NCI-H1436 (cell line): ENCODE data around the gene ROR1.

Source experiments
- DNase-seq: peaks from one replicate; lab custom pipeline; 2025; lab: John Stamatoyannopoulos, UW

The ROR1 gene

DNA sequence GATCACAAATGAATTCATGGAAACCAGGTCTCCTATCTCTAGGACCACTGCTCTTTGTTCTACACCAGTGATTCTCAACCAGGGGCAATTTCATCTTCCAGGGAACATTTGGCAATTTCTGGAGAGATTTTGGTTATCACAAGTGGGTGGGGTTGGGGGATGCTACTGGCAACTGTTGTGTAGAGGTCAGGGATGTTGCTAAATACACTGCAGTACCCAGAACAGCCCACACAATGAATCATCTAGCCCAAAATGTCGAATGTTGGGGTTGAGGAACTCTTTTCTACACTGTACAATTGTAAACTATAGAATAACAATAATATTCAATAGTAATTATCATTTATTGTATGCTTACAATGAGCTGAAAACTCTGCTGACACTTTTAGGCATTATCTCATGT is 373.9 kb downstream of the ROR1 start:
- DNase-seq = no peak

DNA sequence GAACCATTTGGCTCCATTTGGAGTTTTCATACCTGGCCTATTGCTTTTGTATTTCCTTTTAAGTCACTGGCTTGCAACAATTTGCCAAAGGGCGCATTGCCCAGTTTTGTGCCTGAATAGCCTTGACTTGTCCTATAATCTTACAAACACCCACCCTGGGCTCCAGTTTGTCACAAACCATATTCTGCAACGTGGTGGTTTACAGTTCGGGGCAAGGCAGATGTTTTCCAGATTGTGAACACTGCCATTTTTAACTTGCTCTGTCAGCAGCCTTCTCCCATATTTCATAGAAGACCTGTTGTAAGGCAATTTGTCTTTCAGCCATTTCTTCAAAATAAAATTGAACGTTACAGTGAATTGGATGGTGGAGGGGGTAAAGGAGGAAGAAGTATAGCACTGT is 376.4 kb downstream of the ROR1 start:
- DNase-seq = no peak

DNA sequence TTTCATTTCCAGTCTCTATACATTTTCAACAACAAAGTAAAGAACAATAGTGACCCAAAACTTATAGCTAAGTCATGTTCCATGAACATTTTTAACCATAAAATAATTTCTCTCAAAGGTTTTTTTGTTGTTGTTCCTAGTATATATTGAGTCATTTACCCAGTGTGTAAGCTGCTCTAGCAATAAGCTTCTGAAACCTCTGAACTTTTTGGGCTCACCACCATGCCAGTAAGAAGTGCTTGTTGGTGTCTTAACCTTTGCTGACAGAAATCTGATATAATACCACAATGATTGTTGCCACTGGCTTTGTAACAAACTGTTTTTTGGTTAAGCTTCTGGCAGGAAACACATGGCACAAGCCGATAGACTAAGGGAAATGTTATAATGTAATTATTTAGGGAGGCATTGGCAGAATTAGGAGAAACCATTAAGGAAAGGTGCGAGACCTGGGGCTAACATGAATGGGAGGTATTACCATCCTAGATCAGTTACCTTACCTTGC is 377.0 kb downstream of the ROR1 start:
- DNase-seq = no peak

DNA sequence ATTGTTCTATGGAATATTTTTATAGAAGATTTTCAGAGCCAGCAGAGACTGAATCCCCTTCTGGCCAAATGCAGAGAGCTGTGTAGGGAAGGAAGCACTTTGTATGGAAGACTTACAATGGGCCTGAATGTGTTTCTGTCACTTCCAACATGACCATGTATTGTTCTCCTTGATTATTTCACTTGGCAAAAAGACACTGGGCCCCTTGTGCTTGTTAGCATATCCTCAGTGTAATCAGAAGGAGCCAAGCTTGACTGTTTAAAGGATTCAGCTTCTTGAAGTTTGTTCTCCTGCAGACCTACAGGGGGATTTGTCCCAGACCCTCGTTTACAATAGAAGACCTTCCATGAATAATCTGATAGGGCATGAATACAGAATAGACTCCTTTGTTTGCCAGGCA is 381.5 kb downstream of the ROR1 start:
- no peak for DNase-seq

DNA sequence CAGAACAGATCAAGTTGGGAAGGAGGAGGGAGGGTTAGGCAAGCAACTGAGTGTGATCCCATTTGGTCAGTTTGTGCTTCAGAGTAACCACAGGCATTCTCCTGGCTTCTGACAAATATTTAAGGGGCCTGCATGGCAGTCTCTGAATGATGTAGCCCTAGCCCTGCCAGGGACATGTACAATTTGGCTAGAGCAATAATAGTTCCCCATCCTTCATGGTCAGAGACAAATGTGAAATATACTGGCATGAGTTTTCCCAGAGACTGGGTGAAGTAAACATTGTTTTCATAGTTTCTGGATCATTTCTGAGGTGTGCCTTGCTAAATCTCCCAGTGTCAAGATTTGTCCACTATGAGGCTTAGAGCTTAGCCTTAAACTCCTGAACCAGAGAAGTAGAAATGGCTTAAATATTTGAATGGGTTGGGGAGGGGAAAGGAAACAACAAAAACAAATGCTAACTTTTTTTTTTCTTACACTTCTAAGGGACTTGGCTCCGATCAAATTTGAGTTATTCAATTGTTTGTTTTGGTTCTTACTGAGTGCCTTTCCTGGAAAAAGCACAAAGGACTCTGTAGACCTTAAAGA is 387.6 kb downstream of the ROR1 start:
- DNase-seq = no peak

DNA sequence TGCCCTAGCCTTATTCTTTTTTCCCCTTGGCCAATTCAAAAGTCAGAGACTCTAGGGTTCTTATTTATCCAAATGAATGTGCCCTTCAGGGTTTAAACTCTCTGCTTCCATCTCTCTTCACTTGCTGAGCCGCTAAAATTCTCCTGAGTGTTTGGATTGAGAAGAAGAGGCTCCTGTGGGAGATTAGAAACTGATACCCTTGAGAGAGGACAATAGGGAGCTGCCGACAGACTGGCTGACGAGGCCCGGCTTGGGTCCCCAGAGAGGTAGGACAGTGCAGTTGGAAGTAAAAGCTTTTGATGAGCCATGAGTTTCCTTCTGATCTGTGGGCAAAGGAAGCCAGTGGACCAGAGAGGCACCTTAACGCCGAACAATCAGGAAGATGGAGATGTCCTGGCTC is 388.3 kb downstream of the ROR1 start:
- DNase-seq = no peak

DNA sequence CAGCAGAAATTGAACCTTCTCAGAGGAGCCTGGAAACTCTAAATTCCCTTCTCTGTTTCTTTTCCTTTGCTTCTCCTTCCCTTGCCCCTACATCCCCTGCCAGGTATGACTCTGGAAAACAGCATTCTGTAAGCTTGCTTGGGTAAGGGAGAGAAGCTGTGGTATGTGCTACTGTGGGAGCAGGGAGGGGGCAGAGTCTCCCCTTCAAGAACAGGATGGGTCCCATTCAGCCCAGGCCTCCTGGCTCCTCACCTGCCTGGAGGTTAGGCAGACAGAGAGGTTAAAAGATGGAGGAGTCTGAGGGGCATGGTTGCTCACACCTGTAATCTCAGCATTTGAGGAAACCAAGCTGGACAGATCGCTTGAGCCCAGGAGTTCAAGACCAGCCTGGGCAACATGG is 389.0 kb downstream of the ROR1 start:
- no peak for DNase-seq

DNA sequence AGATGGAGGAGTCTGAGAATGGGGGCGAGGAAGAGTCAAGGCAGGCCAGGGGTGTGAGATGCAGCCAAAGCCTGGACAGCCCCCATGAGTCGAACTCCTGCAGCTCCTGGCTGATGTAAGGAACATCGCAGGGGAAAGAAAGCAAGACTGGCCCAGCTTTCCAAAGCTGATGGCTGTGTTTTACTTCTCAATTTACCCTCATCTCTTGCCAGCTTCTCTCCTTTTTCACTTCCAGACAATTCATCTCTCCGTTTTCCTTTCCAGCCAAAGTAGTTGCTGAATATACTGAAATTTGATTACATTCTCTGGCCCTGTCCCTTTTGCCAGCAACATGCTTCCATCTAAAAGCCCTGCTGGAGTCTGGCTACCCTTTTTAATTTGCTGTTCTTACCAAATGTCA is 389.6 kb downstream of the ROR1 start:
- DNase-seq = no peak

DNA sequence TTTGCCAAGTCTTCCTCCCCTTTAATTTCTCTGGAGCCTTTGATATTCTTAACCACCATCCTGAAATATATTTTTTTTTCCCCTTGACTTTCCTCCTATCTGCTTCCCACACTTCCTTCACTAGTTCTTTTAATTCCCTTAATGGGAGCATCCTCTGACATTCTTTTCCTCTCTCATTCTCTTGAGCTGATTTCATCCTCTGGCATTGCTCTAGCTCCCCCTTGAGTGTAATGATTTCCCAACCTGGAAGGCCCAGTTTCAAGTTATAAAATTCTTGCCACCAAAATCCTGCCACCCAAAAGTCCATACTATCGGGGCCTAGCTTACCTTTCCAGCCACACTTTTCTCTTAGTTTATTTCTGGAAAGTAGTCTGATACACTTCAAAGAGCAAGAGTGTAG is 390.2 kb downstream of the ROR1 start:
- no peak for DNase-seq

DNA sequence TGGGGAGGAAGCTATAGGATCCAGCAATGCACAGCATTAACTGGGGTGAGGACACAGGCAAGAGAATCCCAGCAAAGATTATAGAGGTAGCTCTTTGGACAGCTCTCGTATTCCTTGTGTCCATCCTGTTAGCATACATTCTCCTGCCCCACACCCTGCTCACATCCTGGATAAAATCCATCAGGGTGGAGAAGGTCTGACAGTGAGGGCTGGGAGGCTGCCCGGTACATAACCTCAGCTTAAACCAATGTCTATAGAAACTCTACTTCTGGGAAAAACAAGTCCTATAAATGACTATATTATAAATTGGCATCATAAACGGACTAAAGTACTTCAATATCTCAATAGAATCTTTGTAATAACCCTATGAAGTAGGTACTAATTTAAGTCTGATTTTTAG is 392.8 kb downstream of the ROR1 start:
- no peak for DNase-seq

DNA sequence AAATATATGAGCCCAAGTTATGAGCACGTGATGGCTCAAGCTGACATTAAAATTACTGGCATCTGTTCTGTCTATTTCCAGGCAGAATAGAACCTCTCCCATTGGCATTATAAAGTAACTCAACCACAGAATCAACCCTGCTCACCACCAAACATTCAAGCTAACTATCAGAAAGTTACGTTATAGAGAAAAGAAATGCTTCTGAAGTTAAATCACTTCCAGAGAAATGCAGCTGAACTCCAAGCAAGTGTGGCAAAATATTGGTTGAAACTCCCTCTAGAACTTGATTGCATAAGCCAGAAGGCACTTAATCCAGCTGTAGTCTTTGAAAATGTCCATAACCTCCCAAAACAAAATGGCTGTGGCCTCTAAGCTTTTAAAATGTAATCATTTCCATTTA is 393.4 kb downstream of the ROR1 start:
- DNase-seq = no peak

DNA sequence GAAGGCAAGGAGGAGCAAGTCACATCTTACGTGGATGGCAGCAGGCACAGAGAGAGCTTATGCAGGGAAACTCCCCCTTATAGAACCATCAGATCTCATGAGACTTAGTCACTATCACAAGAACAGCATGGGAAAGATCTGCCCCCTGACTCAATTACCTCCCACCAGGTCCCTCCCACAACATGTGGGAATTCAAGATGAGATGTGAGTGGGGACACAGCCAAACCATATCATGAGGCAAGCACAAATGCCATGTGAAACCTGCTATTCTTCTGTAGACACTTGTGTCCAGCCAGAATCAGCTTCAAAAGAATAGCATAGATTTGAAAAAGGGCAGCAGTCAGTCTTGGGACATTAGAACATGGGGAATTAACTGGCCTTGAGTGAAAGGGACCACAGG is 397.4 kb downstream of the ROR1 start:
- DNase-seq = no peak

DNA sequence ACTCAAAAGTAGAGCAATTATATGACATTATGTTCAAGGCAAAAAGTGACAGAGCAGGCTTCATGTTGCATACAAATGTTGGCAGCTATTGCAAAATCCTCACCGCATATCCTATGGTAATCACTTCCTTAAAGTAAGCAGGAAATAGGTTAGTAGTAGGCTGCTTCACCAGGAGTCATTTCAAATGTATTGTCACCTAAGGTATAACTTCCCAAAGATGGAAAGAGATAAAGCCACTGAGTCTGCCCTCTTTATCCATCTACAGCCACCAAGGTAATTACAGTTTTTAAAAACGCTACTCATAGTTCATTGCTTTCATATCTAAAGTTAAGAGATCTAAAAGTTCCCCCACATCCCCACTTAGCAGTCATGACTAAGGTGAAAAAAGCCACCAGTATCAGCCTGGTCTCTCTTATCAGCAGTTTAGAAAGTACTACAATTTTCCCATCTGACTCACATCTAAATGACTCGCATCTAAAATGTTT is 398.0 kb downstream of the ROR1 start:
- no peak for DNase-seq

DNA sequence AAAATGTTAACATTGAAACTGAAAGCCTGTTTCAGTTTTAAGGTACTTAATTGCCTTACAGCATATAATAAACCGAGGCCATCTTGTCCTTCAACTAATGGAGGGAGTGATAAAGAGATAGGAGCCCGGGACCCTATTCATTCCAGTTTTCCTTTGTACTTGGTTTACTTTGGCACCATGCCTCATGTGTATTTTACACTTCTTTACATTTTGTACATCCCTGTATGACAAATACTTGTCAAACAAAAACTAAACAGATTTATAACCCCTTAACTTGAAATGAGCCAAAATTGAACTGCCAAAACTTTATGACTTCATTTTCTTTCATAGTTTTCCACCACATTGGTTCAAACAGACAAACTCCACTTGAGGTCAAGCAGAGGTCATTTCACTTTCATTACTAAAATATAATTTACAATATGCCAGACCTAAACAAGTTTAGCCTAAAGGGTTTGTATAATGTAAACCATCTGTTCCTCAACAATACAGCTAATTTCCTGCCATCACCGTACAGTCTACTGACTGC is 398.7 kb downstream of the ROR1 start:
- peak; percentile 53 for DNase-seq

DNA sequence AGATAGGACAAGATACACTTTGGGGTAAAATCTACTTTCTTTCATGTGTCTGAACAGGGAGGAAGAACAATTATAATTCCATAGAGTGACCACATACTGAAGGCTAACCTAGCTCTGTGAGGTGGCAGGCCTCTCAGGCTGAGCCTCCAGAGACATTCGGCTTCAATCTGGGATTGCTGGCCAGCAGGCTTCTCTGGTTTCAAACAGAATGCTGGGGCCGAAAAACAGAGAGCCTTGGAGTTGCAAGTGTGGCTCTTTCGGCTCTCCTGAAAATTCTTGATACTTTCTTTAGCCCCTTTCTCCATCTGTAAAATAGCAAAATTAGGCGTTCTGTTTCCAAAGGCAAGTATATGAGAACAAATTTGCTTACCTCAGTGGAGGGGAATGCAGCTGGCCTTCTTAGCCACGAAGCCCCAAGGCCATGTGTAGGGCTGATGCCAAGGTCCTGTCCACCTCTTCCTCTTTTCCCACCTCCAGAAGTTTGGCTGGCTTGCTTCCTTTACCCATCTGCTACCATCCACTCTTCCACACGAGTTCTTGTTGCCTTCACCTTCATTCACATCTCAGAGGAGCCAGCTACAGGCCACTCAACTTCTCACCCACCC is 399.6 kb downstream of the ROR1 start:
- no peak for DNase-seq

DNA sequence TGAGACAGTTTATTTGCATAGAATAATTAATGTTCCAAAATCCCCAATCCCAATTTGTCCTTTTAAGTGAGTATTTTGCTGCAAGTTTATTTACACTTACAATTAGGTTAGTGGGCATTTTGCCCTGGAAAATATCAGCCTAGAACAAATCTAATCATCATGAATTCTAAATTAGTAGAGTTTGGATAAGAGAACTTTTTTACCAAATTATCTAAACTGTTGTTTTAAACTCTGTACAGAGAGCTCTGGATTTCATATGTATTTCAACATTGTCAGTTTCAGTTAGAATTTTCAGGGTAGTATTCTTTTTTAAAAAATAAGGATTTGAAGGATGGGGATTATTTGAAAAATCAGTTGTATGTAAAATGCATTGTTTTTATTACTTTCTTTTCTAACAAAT is 401.8 kb downstream of the ROR1 start:
- DNase-seq = no peak

DNA sequence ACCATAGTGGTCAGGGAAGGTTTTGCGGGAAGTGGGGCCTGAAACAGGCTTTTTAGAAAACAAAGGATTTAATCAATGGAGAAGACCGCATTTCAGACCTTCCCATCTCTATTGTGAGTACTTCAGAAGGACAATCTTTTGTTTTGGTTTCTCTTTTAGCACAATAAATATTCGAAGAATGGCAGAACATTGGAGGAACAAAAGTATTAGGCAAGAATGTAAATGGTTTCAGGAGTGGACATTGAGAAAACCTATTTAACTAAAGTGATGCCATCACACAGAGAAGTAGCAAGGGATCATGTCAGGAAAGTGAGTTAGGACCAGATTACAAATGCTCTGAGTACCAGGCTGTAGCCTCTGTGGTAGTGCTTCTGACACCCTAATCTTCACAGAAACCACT is 402.8 kb downstream of the ROR1 start:
- DNase-seq = no peak

DNA sequence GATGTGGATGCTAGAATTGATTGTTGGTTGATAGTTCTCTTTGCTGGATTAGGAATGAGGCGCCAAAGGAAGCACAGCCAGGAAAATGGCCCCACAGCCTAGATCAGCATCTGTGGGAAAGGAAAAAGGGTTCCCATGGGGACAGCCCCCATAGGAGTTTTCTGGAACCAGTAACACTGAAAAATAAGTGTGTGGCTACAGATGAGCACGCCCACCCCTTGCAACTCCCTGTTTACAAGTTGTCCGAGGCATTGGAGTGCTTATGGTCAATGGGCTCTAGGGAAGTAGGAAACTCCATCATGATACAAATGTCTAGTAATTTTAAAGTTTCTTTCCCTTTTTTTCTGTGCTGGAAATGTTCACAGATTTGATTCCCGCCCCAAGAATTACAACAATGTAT is 405.8 kb downstream of the ROR1 start:
- no peak for DNase-seq

DNA sequence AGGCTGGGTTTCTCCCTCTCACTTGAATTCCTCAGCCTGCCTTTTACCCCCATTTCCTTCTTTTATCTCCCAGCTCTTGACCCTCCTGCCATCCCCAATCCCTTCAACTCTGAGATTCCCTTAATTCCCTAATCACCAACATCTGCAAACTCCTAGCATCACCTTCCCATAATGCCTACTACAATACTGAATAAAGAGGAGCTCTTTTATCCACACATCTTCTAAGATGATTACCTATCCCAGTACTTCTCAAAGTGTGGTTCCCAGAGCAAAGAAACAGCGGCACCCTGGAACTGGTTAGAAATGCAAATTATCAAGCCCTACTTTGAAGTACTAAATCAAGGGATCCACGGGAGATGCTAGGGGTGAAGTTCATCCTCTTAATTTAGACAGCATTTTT is 408.4 kb downstream of the ROR1 start:
- no peak for DNase-seq

DNA sequence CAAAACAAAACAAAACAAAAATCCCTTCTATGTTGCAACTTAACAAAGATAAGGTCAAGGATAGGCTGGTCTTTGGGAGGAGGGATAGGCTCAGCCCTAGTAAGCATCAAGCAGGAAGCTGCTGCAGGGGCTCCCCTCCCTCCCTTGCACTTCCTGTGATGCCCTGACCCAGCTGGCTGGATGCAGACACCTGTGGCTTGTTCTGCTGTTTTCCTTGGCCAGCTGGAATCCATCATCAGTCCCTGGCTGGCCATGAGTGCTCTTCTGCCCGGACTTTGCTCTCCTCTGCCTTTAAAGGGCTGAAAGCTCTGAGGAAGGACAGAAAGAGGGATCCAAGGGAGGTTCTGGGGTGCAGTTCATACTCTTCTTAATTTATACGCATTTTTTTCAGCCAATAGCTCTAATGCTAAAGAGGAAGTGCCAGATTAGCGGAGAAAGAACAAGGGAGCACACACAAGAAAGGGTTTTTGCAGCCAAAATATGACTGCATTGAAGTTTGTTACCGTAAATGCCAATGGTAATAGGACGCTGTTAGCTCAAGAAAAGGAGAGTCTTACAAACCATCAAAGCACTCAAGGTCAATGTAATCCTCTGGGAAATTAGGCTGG is 409.7 kb downstream of the ROR1 start:
- no peak for DNase-seq

DNA sequence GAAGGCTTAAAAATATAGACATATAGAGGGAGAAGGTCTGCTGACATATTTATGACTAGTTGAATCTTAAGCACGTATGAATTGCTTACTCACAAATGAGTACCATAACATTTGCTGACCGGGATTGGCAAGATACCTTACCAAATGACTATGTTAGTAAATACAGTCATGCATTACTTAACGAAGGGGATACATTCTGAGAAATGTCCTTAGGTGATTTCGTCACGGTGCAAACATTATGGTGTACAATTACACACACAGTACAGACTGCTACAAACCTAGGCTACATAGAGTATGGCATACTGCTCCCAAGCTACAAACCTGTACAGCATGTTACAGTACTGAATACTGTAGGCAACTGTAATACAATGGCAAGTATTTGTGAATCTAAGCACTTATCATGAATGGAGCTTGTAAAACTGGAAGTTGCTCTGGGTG is 410.2 kb downstream of the ROR1 start:
- peak; percentile 5 for DNase-seq

DNA sequence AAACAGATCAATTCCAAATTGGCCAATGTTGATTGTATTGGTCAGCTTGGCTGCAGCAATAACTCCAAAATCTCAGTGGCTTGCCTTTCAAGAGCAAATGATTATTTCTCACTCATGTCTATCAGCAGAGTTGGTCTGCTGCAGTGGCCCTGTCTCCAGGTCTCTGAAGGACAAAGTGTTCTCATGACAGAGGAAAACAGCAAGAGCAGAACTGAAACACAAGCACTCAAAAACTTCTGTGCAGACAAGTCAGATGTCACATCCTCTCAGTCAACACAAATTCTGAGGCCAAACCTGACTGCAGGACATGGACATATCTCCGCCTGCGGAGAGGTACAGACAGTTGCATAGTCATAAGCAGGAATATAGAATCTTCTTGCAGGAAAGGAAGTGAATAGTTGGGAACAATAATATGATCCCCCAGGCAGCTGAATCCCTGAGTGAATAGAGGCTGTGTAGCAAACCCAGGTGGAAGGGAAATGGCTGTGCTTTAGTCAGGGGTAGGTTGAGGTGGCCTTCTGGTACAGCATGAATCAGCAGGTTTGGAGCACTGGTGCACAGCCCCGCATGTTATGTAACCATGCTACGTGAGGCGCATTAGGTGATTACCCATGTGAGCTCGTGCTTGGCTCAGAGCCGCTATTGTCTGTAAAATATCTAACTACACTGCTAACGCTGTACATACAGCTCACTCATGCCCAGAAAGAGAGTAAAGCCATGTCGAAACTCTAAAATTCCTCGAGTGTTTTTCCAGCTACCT is 412.5 kb downstream of the ROR1 start:
- DNase-seq = no peak

DNA sequence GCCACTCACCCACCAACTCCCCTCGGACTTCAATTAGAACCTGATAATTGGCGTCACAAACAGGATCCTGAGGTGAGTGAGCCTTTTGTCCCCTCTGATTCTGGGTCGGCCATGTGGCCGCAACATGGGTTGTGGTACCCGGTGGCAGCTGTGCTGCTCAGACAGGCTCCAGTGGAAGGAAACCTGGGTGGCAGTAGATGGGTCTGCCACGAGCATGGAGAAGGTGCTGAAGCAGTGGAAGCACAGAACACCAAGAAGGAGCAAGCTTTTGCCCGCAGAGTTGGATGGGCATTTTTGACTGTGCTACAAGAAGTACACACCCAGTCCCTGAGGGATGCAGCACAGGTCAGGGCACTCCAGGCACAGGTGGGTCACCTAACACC is 413.1 kb downstream of the ROR1 start:
- no peak for DNase-seq
